ENCODE data around the gene HK1.

DNA sequence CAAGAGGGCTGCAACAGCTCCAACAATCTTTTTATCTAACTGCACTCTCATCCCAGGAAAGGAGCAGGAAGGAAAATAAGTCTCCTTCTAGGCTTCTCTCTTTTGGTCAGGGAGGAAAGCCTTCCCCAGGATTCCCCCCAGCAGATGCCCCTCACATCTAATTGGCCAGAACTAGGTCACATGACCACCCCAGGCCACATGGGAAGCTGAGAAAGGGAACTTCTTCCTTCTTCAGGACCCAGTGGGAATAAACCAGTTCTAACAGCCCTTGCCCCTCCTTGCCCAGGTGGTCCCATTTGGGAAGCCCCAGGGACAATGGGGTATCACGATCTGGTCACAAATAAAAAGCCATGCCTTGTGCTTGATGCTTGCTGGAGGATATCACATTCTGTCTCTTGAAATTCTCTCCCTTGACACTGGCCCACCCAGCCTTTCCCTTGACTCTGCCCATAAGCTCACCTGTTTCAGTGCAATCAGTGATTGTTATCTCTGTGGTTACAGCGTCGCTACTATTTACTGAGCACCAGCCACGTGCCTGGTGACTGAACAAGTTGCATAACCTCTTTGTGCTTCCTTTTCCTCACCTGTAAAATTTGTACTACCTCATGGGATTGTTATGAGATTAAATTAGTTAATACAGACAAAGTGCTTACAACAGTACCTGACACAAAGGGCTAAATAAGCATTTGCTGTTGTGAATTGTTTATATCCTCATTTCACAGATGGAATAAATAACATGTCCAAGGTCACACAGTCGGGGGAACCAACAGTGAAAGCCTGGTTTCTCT, 147.4 kb downstream of the HK1 start:
- TF ChIP-seq EZH2 (IDR thresholded peaks at IDR 0.05; ENCODE audit: borderline replicate concordance) (no peak), EZH2phosphoT487 (IDR thresholded peaks at IDR 0.05; ENCODE audit: low read depth, severe bottlenecking, unreplicated experiment) (no peak)
- TF ChIP-seq, protein P1, sequence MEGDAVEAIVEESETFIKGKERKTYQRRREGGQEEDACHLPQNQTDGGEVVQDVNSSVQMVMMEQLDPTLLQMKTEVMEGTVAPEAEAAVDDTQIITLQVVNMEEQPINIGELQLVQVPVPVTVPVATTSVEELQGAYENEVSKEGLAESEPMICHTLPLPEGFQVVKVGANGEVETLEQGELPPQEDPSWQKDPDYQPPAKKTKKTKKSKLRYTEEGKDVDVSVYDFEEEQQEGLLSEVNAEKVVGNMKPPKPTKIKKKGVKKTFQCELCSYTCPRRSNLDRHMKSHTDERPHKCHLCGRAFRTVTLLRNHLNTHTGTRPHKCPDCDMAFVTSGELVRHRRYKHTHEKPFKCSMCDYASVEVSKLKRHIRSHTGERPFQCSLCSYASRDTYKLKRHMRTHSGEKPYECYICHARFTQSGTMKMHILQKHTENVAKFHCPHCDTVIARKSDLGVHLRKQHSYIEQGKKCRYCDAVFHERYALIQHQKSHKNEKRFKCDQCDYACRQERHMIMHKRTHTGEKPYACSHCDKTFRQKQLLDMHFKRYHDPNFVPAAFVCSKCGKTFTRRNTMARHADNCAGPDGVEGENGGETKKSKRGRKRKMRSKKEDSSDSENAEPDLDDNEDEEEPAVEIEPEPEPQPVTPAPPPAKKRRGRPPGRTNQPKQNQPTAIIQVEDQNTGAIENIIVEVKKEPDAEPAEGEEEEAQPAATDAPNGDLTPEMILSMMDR (IDR thresholded peaks at IDR 0.05; ENCODE audit: poor library complexity) = no peak

Measured in hepatocyte (in vitro differentiated cells).